ENCODE measurements around the gene RTP2.

DNA sequence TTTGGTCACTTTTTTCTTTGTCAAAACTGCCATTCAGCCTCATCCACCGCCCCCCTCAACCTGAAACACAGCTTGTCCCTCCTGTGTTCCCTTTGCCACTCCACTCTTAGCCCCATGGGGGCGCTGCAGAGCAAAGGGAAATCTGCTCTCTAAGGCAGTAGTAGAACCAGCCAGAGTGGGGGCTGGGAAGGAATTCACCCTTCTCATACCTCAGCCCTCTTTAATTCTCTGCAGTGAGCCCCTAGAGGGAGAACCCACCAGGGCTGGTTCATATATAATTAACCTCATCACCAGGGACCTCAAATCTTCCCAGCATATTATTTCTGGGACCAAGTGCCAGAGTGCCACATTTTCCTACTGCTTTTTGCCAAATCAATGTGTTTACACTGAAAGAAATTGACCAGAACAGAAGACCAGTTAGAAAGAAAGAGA, 45.7 kb upstream of the RTP2 start:
- TF ChIP-seq CTCF (IDR thresholded peaks at IDR 0.05) (peak; percentile 87 to 96 (median 94)), POLR2A (IDR thresholded peaks at IDR 0.05) (no peak)
